Measurements from ENCODE around the gene TMEM98.
"Not testable (repeated sequence)": the region's sequence is repeated elsewhere in the genome, so short reads cannot be mapped to it uniquely, and the experiment has no call there.

Gene TMEM98

GRCh38 chr17:32886951-32887350 lies 41.0 kb upstream of the TMEM98 start:
- H3K27ac ChIP-seq (ENCODE audit: insufficient read depth in 1 of 2, low read depth in 1 of 2, low read length in 2 of 2, poor library complexity in 1 of 2, severe bottlenecking in 2 of 2); H3K4me1 ChIP-seq (ENCODE audit: control extremely low read depth in 1 of 4, control insufficient read depth in 4 of 4, insufficient read depth in 4 of 4, low read length in 3 of 4); H3K36me3 ChIP-seq (ENCODE audit: control insufficient read depth in 4 of 4, insufficient read depth in 4 of 4, low read length in 3 of 4); CTCF ChIA-PET; H3K27me3 ChIP-seq (replicated peaks in 2 of 5; ENCODE audit: control insufficient read depth in 4 of 5, insufficient read depth in 5 of 5, low read length in 4 of 5); POLR2A ChIA-PET; H3K9me3 ChIP-seq (ENCODE audit: control extremely low read depth in 1 of 5, control insufficient read depth in 4 of 5, insufficient read depth in 2 of 5, low read depth in 1 of 5, low read length in 4 of 5); DNase-seq; H3K4me3 ChIP-seq (ENCODE audit: control insufficient read depth in 1 of 7, extremely low read depth in 1 of 7, insufficient read depth in 4 of 7, low read depth in 2 of 7, low read length in 6 of 7): not testable (repeated sequence)
- 97% methylated on average over 3 of the region's 16 CpGs for WGBS (ENCODE audit: insufficient coverage)

GRCh38 chr17:32887410-32887809 lies 40.5 kb upstream of the TMEM98 start:
- H3K36me3 ChIP-seq (ENCODE audit: control insufficient read depth in 4 of 4, insufficient read depth in 4 of 4, low read length in 3 of 4); H3K9me3 ChIP-seq (ENCODE audit: control extremely low read depth in 1 of 5, control insufficient read depth in 4 of 5, insufficient read depth in 2 of 5, low read depth in 1 of 5, low read length in 4 of 5); POLR2A ChIA-PET; H3K4me3 ChIP-seq (ENCODE audit: control insufficient read depth in 1 of 7, extremely low read depth in 1 of 7, insufficient read depth in 4 of 7, low read depth in 2 of 7, low read length in 6 of 7); CTCF ChIA-PET; H3K27me3 ChIP-seq (replicated peaks in 2 of 5; ENCODE audit: control insufficient read depth in 4 of 5, insufficient read depth in 5 of 5, low read length in 4 of 5); H3K27ac ChIP-seq (ENCODE audit: insufficient read depth in 1 of 2, low read depth in 1 of 2, low read length in 2 of 2, poor library complexity in 1 of 2, severe bottlenecking in 2 of 2); DNase-seq; H3K4me1 ChIP-seq (ENCODE audit: control extremely low read depth in 1 of 4, control insufficient read depth in 4 of 4, insufficient read depth in 4 of 4, low read length in 3 of 4): not testable (repeated sequence)
- WGBS (ENCODE audit: insufficient coverage), result no CpG with 5 or more reads among the region's 14 CpGs

DNA sequence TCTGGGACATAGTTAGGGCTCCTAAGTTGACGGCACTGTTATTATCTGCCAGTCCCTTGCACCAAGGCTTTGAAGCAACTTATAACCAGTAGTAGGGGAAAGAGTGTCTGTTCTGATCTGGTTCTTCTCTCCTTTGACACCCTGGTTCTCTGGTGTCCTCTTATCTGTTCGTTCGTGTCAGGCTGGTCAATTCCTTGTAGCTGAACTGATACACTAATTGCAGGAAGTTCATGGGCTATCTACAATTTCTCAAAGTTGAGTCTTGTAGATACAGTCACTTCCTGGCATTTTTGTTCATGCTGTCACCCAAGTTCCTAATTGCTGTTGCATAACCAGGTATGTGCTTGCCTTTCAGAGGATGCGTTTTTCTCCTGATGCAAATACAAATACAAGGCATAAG lies 33.7 kb upstream of the TMEM98 start:
- Histone ChIP-seq H3K27me3 (replicated peaks in 2 of 5; ENCODE audit: control insufficient read depth in 4 of 5, insufficient read depth in 5 of 5, low read length in 4 of 5) (no peaks in the 10 kb centered on the region), H3K36me3 (ENCODE audit: control insufficient read depth in 4 of 4, insufficient read depth in 4 of 4, low read length in 3 of 4) (no peaks in the 10 kb centered on the region), H3K4me3 (ENCODE audit: control insufficient read depth in 1 of 7, extremely low read depth in 1 of 7, insufficient read depth in 4 of 7, low read depth in 2 of 7, low read length in 6 of 7) (no peak overlapping the region), H3K4me1 (ENCODE audit: control extremely low read depth in 1 of 4, control insufficient read depth in 4 of 4, insufficient read depth in 4 of 4, low read length in 3 of 4) (peaks cover 0 to 16% (median 14%) of the 10 kb centered on the region in 4 experiments), H3K27ac (ENCODE audit: insufficient read depth in 1 of 2, low read depth in 1 of 2, low read length in 2 of 2, poor library complexity in 1 of 2, severe bottlenecking in 2 of 2) (no peak overlapping the region), H3K9me3 (ENCODE audit: control extremely low read depth in 1 of 5, control insufficient read depth in 4 of 5, insufficient read depth in 2 of 5, low read depth in 1 of 5, low read length in 4 of 5) (no peaks in the 10 kb centered on the region)
- WGBS (ENCODE audit: insufficient coverage), result 72% methylated on average over 4 of the region's 4 CpGs
- ChIA-PET POLR2A (no interaction called here), CTCF (no interaction called here)
- peak in 1 of 3 donors; percentile 10 for DNase-seq

- Histone ChIP-seq H3K4me1 (ENCODE audit: control extremely low read depth in 1 of 4, control insufficient read depth in 4 of 4, insufficient read depth in 4 of 4, low read length in 3 of 4) (peaks cover 0 to 16% (median 14%) of the 10 kb centered on the region in 4 experiments), H3K27ac (ENCODE audit: insufficient read depth in 1 of 2, low read depth in 1 of 2, low read length in 2 of 2, poor library complexity in 1 of 2, severe bottlenecking in 2 of 2) (peak overlapping the region in 1 of 2 experiments; percentile 46), H3K36me3 (ENCODE audit: control insufficient read depth in 4 of 4, insufficient read depth in 4 of 4, low read length in 3 of 4) (no peaks in the 10 kb centered on the region), H3K9me3 (ENCODE audit: control extremely low read depth in 1 of 5, control insufficient read depth in 4 of 5, insufficient read depth in 2 of 5, low read depth in 1 of 5, low read length in 4 of 5) (no peaks in the 10 kb centered on the region), H3K4me3 (ENCODE audit: control insufficient read depth in 1 of 7, extremely low read depth in 1 of 7, insufficient read depth in 4 of 7, low read depth in 2 of 7, low read length in 6 of 7) (no peak overlapping the region), H3K27me3 (replicated peaks in 2 of 5; ENCODE audit: control insufficient read depth in 4 of 5, insufficient read depth in 5 of 5, low read length in 4 of 5) (no peaks in the 10 kb centered on the region)
- DNase-seq, result peak in 1 of 3 donors; percentile 10
- POLR2A ChIA-PET, result interaction anchor here (0.6 kb wide), 1 partner anchor 11 kb away, joined by 3 read pairs; no protein-coding TSS in a partner anchor
- CTCF ChIA-PET, result interaction anchor here (1.0 to 1.9 kb wide), 6 partner anchors 12 to 32 kb away, joined by 3 to 6 read pairs (median 6); partner anchors contain the start of gene MYO1D
- WGBS (ENCODE audit: insufficient coverage), result no CpG with 5 or more reads among the region's 2 CpGs
These were observed 31.2 kb upstream of the TMEM98 start for GRCh38 chr17:32896647-32897258.

- H3K36me3 ChIP-seq (ENCODE audit: control insufficient read depth in 4 of 4, insufficient read depth in 4 of 4, low read length in 3 of 4), result no peaks in the 10 kb centered on the region
- no peak overlapping the region for H3K27ac ChIP-seq (ENCODE audit: insufficient read depth in 1 of 2, low read depth in 1 of 2, low read length in 2 of 2, poor library complexity in 1 of 2, severe bottlenecking in 2 of 2)
- ChIA-PET CTCF (interaction anchor here (0.6 to 1.0 kb wide), 2 partner anchors 11 to 116 kb away, joined by 3 read pairs; no protein-coding TSS in a partner anchor), POLR2A (no interaction called here)
- no peaks in the 10 kb centered on the region for H3K9me3 ChIP-seq (ENCODE audit: control extremely low read depth in 1 of 5, control insufficient read depth in 4 of 5, insufficient read depth in 2 of 5, low read depth in 1 of 5, low read length in 4 of 5)
- H3K27me3 ChIP-seq (replicated peaks in 2 of 5; ENCODE audit: control insufficient read depth in 4 of 5, insufficient read depth in 5 of 5, low read length in 4 of 5), result no peaks in the 10 kb centered on the region
- peaks cover 0 to 16% (median 14%) of the 10 kb centered on the region in 4 experiments for H3K4me1 ChIP-seq (ENCODE audit: control extremely low read depth in 1 of 4, control insufficient read depth in 4 of 4, insufficient read depth in 4 of 4, low read length in 3 of 4)
- WGBS (ENCODE audit: insufficient coverage), result no CpG with 5 or more reads among the region's 2 CpGs
- DNase-seq, result no peak
- H3K4me3 ChIP-seq (ENCODE audit: control insufficient read depth in 1 of 7, extremely low read depth in 1 of 7, insufficient read depth in 4 of 7, low read depth in 2 of 7, low read length in 6 of 7), result no peak overlapping the region
These were observed 28.5 kb upstream of the TMEM98 start for GRCh38 chr17:32899236-32900013.

DNA sequence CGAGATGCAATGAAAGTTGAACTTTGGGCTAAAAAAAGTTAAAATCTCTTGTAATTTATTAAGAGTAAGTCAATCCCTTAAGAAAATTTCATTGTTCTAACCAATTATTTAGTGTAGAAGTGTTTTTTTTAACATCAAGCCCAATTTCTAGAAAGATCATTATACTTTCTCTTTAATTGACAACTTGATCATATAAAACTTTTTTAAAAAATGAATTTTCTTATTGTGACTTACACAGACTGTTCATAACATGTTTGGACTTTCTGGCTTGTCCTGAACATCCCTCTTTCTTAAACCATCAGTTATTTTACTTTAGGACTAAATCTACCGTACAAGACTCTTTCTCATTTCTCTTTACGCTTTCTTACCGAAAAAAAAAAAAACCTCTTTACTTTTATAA lies 26.2 kb upstream of the TMEM98 start:
- POLR2A ChIA-PET, result no interaction called here

More for the DNA sequence above, 26.2 kb upstream of the TMEM98 start:
- Histone ChIP-seq H3K4me1 (ENCODE audit: control extremely low read depth in 1 of 4, control insufficient read depth in 4 of 4, insufficient read depth in 4 of 4, low read length in 3 of 4) (peaks cover 0 to 13% (median 11%) of the 10 kb centered on the region in 4 experiments), H3K4me3 (ENCODE audit: control insufficient read depth in 1 of 7, extremely low read depth in 1 of 7, insufficient read depth in 4 of 7, low read depth in 2 of 7, low read length in 6 of 7) (no peak overlapping the region), H3K9me3 (ENCODE audit: control extremely low read depth in 1 of 5, control insufficient read depth in 4 of 5, insufficient read depth in 2 of 5, low read depth in 1 of 5, low read length in 4 of 5) (no peaks in the 10 kb centered on the region), H3K27ac (ENCODE audit: insufficient read depth in 1 of 2, low read depth in 1 of 2, low read length in 2 of 2, poor library complexity in 1 of 2, severe bottlenecking in 2 of 2) (no peak overlapping the region), H3K27me3 (replicated peaks in 2 of 5; ENCODE audit: control insufficient read depth in 4 of 5, insufficient read depth in 5 of 5, low read length in 4 of 5) (no peaks in the 10 kb centered on the region), H3K36me3 (ENCODE audit: control insufficient read depth in 4 of 4, insufficient read depth in 4 of 4, low read length in 3 of 4) (no peaks in the 10 kb centered on the region)
- 100% methylated on average over 1 of the region's 4 CpGs for WGBS (ENCODE audit: insufficient coverage)
- no peak for DNase-seq
- CTCF ChIA-PET, result no interaction called here

Data from common myeloid progenitor, CD34-positive (primary cell).